IPS DF 6.9 (cell line): ENCODE data around the gene IL2RA.
"Not testable (repeated sequence)": the region's sequence is repeated elsewhere in the genome, so short reads cannot be mapped to it uniquely, and the experiment has no call there.

Experiments used
- DNase-seq: peaks from one replicate; pipeline ENCODE4 v3.0.0-alpha.2; 2013; ENCODE audit warnings: low read depth, low spot score
- H3K27ac ChIP-seq: one replicate; pipeline ENCODE4 v1.5.1; 2013; ENCODE audit warnings: low read length, control low read depth
- H3K27me3 ChIP-seq: 2 replicates; pipeline ENCODE4 v1.6.1; 2013; ENCODE audit warnings: mild to moderate bottlenecking, low read length; ENCODE audit not compliant: control insufficient read depth, insufficient read depth
- H3K36me3 ChIP-seq: 2 replicates; pipeline ENCODE4 v1.6.1; 2013; ENCODE audit warnings: low read length; ENCODE audit not compliant: control insufficient read depth, insufficient read depth
- H3K4me1 ChIP-seq: 2 replicates; pipeline ENCODE4 v1.6.1; 2013; ENCODE audit warnings: low read length; ENCODE audit not compliant: control insufficient read depth, insufficient read depth
- H3K4me3 ChIP-seq: 2 replicates; pipeline ENCODE4 v1.5.1; 2013; ENCODE audit warnings: mild to moderate bottlenecking, low read length
- H3K9me3 ChIP-seq: 2 replicates; pipeline ENCODE4 v1.6.1; 2013; ENCODE audit warnings: low read length, inconsistent platforms; ENCODE audit not compliant: control insufficient read depth, insufficient read depth
- WGBS: extraction: QIAGEN DNeasy Blood & Tissue Kit; methylation state at CpG from one replicate; pipeline ENCODE4 v1.1.7; 2013; ENCODE audit warnings: mixed read lengths, missing lambda C conversion rate; ENCODE audit not compliant: insufficient read length, insufficient coverage; 5-methylcytosine and 5-hydroxymethylcytosine counted together

The IL2RA gene

GRCh38 chr10:5970527-5970926 lies 91.6 kb downstream of the IL2RA start:
- no CpG with 5 or more reads among the region's 3 CpGs for whole genome bisulfite sequencing

GRCh38 chr10:5970066-5970465 lies 92.1 kb downstream of the IL2RA start:
- no peak overlapping the region for H3K4me3 ChIP-seq
- no CpG with 5 or more reads among the region's 2 CpGs for WGBS
- H3K4me1 ChIP-seq, result no peaks in the 10 kb centered on the region
- H3K27ac ChIP-seq, result no peak overlapping the region
- no peaks in the 10 kb centered on the region for H3K9me3 ChIP-seq
- no peaks in the 10 kb centered on the region for H3K36me3 ChIP-seq
- H3K27me3 ChIP-seq, result no peaks in the 10 kb centered on the region
- DNase-seq, result no peak

More at GRCh38 chr10:5970527-5970926, 91.6 kb downstream of the IL2RA start:
- no peak overlapping the region for H3K4me3 ChIP-seq
- no peaks in the 10 kb centered on the region for H3K9me3 ChIP-seq
- no peaks in the 10 kb centered on the region for H3K4me1 ChIP-seq
- no peak overlapping the region for H3K27ac ChIP-seq
- no peak for DNase-seq
- no peaks in the 10 kb centered on the region for H3K27me3 ChIP-seq
- H3K36me3 ChIP-seq, result no peaks in the 10 kb centered on the region

- no peak for DNase-seq
- Histone ChIP-seq H3K4me1 (no peaks in the 10 kb centered on the region), H3K27me3 (no peaks in the 10 kb centered on the region), H3K27ac (no peak overlapping the region), H3K9me3 (no peaks in the 10 kb centered on the region), H3K4me3 (no peak overlapping the region), H3K36me3 (no peaks in the 10 kb centered on the region)
- no CpG with 5 or more reads among the region's 9 CpGs for WGBS
Measured at GRCh38 chr10:5968681-5969453, 93.3 kb downstream of the IL2RA start.

- Histone ChIP-seq H3K9me3 (no peaks in the 10 kb centered on the region), H3K27ac (no peak overlapping the region), H3K27me3 (no peaks in the 10 kb centered on the region), H3K4me1 (no peaks in the 10 kb centered on the region), H3K4me3 (no peak overlapping the region), H3K36me3 (no peaks in the 10 kb centered on the region)
- no peak for DNase-seq
- WGBS, result no CpG with 5 or more reads among the region's 5 CpGs
Measured at GRCh38 chr10:5968037-5968680, 94.0 kb downstream of the IL2RA start.

GRCh38 chr10:5965266-5965665 lies 96.9 kb downstream of the IL2RA start:
- Histone ChIP-seq H3K4me1 (no peaks in the 10 kb centered on the region), H3K27me3 (no peaks in the 10 kb centered on the region), H3K9me3 (no peaks in the 10 kb centered on the region), H3K4me3 (no peak overlapping the region), H3K27ac (no peak overlapping the region), H3K36me3 (no peaks in the 10 kb centered on the region)
- DNase-seq, result no peak
- no CpG with 5 or more reads among the region's 8 CpGs for WGBS

GRCh38 chr10:5964736-5965135 lies 97.4 kb downstream of the IL2RA start:
- WGBS, result no CpG with 5 or more reads among the region's 13 CpGs
- no peak for DNase-seq
- H3K4me3 ChIP-seq, result no peak overlapping the region
- H3K27me3 ChIP-seq, result no peaks in the 10 kb centered on the region
- no peaks in the 10 kb centered on the region for H3K4me1 ChIP-seq
- no peaks in the 10 kb centered on the region for H3K9me3 ChIP-seq
- no peaks in the 10 kb centered on the region for H3K36me3 ChIP-seq
- H3K27ac ChIP-seq, result no peak overlapping the region

- Histone ChIP-seq H3K27ac (no peak overlapping the region), H3K36me3 (no peaks in the 10 kb centered on the region), H3K27me3 (no peaks in the 10 kb centered on the region), H3K9me3 (no peaks in the 10 kb centered on the region), H3K4me3 (no peak overlapping the region), H3K4me1 (no peaks in the 10 kb centered on the region)
- no CpG with 5 or more reads among the region's 10 CpGs for WGBS
- no peak for DNase-seq
Measured at GRCh38 chr10:5963591-5963990, 98.6 kb downstream of the IL2RA start.

- no CpG with 5 or more reads among the region's 7 CpGs for WGBS
- no peak overlapping the region for H3K4me3 ChIP-seq
- no peak overlapping the region for H3K27ac ChIP-seq
- no peaks in the 10 kb centered on the region for H3K36me3 ChIP-seq
- no peaks in the 10 kb centered on the region for H3K9me3 ChIP-seq
- no peaks in the 10 kb centered on the region for H3K27me3 ChIP-seq
- no peak for DNase-seq
- no peaks in the 10 kb centered on the region for H3K4me1 ChIP-seq
Measured at GRCh38 chr10:5963071-5963470, 99.1 kb downstream of the IL2RA start.

GRCh38 chr10:5962358-5962940 lies 99.7 kb downstream of the IL2RA start:
- H3K4me1 ChIP-seq, H3K27ac ChIP-seq, DNase-seq, H3K27me3 ChIP-seq, H3K4me3 ChIP-seq, H3K36me3 ChIP-seq, H3K9me3 ChIP-seq: not testable (repeated sequence)
- no CpG with 5 or more reads among the region's 10 CpGs for WGBS

GRCh38 chr10:5961405-5962100 lies 100.6 kb downstream of the IL2RA start:
- H3K9me3 ChIP-seq, result no peaks in the 10 kb centered on the region
- no peak overlapping the region for H3K4me3 ChIP-seq
- H3K27ac ChIP-seq, result no peak overlapping the region
- no peaks in the 10 kb centered on the region for H3K27me3 ChIP-seq
- no peaks in the 10 kb centered on the region for H3K36me3 ChIP-seq
- no peak for DNase-seq
- no peaks in the 10 kb centered on the region for H3K4me1 ChIP-seq
- no CpG with 5 or more reads among the region's 29 CpGs for WGBS
